ENCODE results near the gene TTYH3.

TTYH3 gene

GRCh38 chr7:2614631-2615330 is 17.0 kb upstream of the TTYH3 start:
- Histone ChIP-seq H3K36me3 (ENCODE audit: control insufficient read depth, insufficient read depth, low read length) (no peaks in the 10 kb centered on the region), H3K9me3 (ENCODE audit: control insufficient read depth, low read length) (no peaks in the 10 kb centered on the region), H3K4me2 (ENCODE audit: low read length) (peak overlapping the region; percentile 25), H3K27ac (no peak overlapping the region), H2AFZ (no peak overlapping the region), H3K27me3 (ENCODE audit: control insufficient read depth, insufficient read depth, low read length) (no peaks in the 10 kb centered on the region), H3K4me3 (ENCODE audit: low read depth, low read length) (peak overlapping the region; percentile 38), H3K4me1 (peaks cover 4% of the 10 kb centered on the region), H3K79me2 (no peaks in the 10 kb centered on the region), H3K9ac (no peak overlapping the region)
- TF ChIP-seq CTCF (IDR thresholded peaks at IDR 0.05), result no peak

- Histone ChIP-seq H3K36me3 (ENCODE audit: control insufficient read depth, insufficient read depth, low read length) (no peaks in the 10 kb centered on the region), H3K27ac (no peak overlapping the region), H3K9ac (no peak overlapping the region), H3K27me3 (ENCODE audit: control insufficient read depth, insufficient read depth, low read length) (no peaks in the 10 kb centered on the region), H3K4me1 (peaks cover 11% of the 10 kb centered on the region), H3K9me3 (ENCODE audit: control insufficient read depth, low read length) (no peaks in the 10 kb centered on the region), H3K4me3 (ENCODE audit: low read depth, low read length) (no peak overlapping the region), H2AFZ (no peak overlapping the region), H3K4me2 (ENCODE audit: low read length) (no peak overlapping the region), H3K79me2 (no peaks in the 10 kb centered on the region)
- no peak for TF ChIP-seq CTCF (IDR thresholded peaks at IDR 0.05)
Measured at GRCh38 chr7:2616387-2617324, 15.1 kb upstream of the TTYH3 start.

GRCh38 chr7:2617325-2617905 is 14.4 kb upstream of the TTYH3 start:
- no peak overlapping the region for H2AFZ ChIP-seq
- no peak for TF ChIP-seq CTCF (IDR thresholded peaks at IDR 0.05)
- no peak overlapping the region for H3K9ac ChIP-seq
- H3K79me2 ChIP-seq, result no peaks in the 10 kb centered on the region
- no peaks in the 10 kb centered on the region for H3K36me3 ChIP-seq (ENCODE audit: control insufficient read depth, insufficient read depth, low read length)
- H3K9me3 ChIP-seq (ENCODE audit: control insufficient read depth, low read length), result no peaks in the 10 kb centered on the region
- peaks cover 11% of the 10 kb centered on the region for H3K4me1 ChIP-seq
- H3K4me2 ChIP-seq (ENCODE audit: low read length), result no peak overlapping the region
- H3K27me3 ChIP-seq (ENCODE audit: control insufficient read depth, insufficient read depth, low read length), result no peaks in the 10 kb centered on the region
- H3K4me3 ChIP-seq (ENCODE audit: low read depth, low read length), result no peak overlapping the region
- H3K27ac ChIP-seq, result no peak overlapping the region

GRCh38 chr7:2619116-2619515 is 12.7 kb upstream of the TTYH3 start:
- Histone ChIP-seq H3K9me3 (ENCODE audit: control insufficient read depth, low read length) (no peaks in the 10 kb centered on the region), H3K36me3 (ENCODE audit: control insufficient read depth, insufficient read depth, low read length) (no peaks in the 10 kb centered on the region), H3K4me3 (ENCODE audit: low read depth, low read length) (no peak overlapping the region), H3K9ac (no peak overlapping the region), H3K27ac (no peak overlapping the region), H3K4me2 (ENCODE audit: low read length) (no peak overlapping the region), H3K4me1 (peaks cover 10% of the 10 kb centered on the region), H3K27me3 (ENCODE audit: control insufficient read depth, insufficient read depth, low read length) (no peaks in the 10 kb centered on the region), H3K79me2 (no peaks in the 10 kb centered on the region), H2AFZ (no peak overlapping the region)
- no peak for TF ChIP-seq CTCF (IDR thresholded peaks at IDR 0.05)
